Endometrium (tissue), 2 donors: ENCODE data around the gene RIT2.

Source experiments
- FAIRE-seq: peaks from 2 replicates; lab custom pipeline; 2012; peaks lifted over from hg19 to GRCh38; lab: Jason Lieb, UNC
- donor health status: control.
- donor health status: control.

RIT2 gene

GRCh38 chr18:43115076-43115921 is at the start of gene RIT2:
TSS of gene RIT2 (minus strand) at chr18:43115685.
- no peak for FAIRE-seq

GRCh38 chr18:43161528-43161927 is 46.0 kb upstream of the RIT2 start:
- no peak for FAIRE-seq

- FAIRE-seq = no peak
Measured at GRCh38 chr18:43160509-43160908, 45.0 kb upstream of the RIT2 start.

GRCh38 chr18:43159926-43160325 is 44.4 kb upstream of the RIT2 start:
- FAIRE-seq = no peak

GRCh38 chr18:43159086-43159770 is 43.7 kb upstream of the RIT2 start:
- FAIRE-seq = no peak

GRCh38 chr18:43158381-43158780 is 42.9 kb upstream of the RIT2 start:
- no peak for FAIRE-seq

- FAIRE-seq = no peak
Measured at GRCh38 chr18:43155842-43156241, 40.4 kb upstream of the RIT2 start.

- peak; percentile 98 for FAIRE-seq
Measured at GRCh38 chr18:43148231-43148630, 32.7 kb upstream of the RIT2 start.

GRCh38 chr18:43141208-43141607 is 25.7 kb upstream of the RIT2 start:
- FAIRE-seq = peak; percentile 83

GRCh38 chr18:43139288-43139946 is 23.9 kb upstream of the RIT2 start:
- FAIRE-seq = no peak

- no peak for FAIRE-seq
Measured at GRCh38 chr18:43134876-43135275, 19.4 kb upstream of the RIT2 start.

- no peak for FAIRE-seq
Measured at GRCh38 chr18:43130716-43131260, 15.3 kb upstream of the RIT2 start.

- no peak for FAIRE-seq
Measured at GRCh38 chr18:43129946-43130524, 14.6 kb upstream of the RIT2 start.

GRCh38 chr18:43125471-43125870 is 10.0 kb upstream of the RIT2 start:
- FAIRE-seq = no peak

- FAIRE-seq = no peak
Measured at GRCh38 chr18:43122955-43123354, 7.5 kb upstream of the RIT2 start.

- FAIRE-seq = no peak
Measured at GRCh38 chr18:43116699-43117294, 1.3 kb upstream of the RIT2 start.

GRCh38 chr18:43113220-43113895 is 2.1 kb downstream of the RIT2 start:
- FAIRE-seq = no peak

GRCh38 chr18:43108882-43109281 is 6.6 kb downstream of the RIT2 start:
- FAIRE-seq = peak; percentile 69

- no peak for FAIRE-seq
Measured at GRCh38 chr18:43108469-43108868, 7.0 kb downstream of the RIT2 start.

- FAIRE-seq = no peak
Measured at GRCh38 chr18:43093646-43094045, 21.8 kb downstream of the RIT2 start.

GRCh38 chr18:43092539-43092938 is 22.9 kb downstream of the RIT2 start:
- FAIRE-seq = no peak
